GM18519 (cell line): ENCODE measurements around the gene CCR1.

Source experiments
- ATAC-seq: cut with Tn5 transposase; IDR thresholded peaks from one replicate; pipeline ENCODE4 v1.9.1; 2021; ENCODE audit warnings: mild to moderate bottlenecking, moderate library complexity; ENCODE audit not compliant: unreplicated experiment, low FRiP score

Gene CCR1

DNA sequence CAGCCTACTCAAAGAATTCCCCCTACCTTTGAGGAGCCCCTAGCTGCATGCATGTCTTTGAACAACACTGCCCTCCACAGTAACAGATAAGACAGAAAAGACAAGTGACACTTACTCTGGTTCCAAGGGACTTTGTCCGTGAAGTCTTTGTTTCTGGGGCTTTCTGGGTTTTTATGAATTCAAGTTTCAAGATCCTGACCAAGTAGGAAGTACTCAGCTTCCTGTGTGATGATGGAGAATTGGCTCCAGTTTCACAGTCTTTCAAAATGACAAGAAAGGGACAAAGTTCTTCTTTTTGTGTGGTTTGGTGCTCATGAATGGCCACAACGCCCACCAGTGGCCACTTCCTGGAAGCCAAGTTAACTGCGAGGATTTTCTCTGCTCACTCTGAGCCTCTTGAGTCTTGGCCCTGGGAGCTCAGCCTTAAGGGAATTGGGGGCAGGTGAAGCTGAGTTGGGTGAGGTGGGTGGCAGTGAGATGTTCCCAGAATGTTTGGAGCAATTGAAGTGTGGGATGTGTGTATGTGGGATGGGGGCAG lies at the start of gene CCR1:
Gene CCR1 (minus strand): TSS at position 147 of the 538 bp plus-strand sequence. CDS start 4,000 bp downstream, outside the sequence.
- no peak for ATAC-seq

DNA sequence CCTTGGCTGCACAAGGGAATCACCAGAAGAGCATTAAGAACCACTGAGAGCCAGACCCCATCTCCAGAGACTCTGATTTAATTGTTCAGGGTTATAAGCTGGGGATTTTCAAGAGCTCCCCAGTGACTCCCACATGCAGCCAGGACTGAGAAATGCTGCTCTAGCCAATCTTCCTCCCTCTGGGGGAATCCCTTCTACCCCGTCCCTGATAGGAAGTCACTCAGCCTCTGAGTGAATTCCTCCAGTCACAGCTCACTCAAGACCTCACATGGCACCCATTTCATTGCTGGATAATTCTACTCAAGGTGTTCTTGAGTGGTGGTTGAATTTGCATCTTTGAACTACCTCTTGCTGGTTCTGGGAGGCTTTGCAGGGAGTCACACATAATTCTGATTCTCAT lies 44.9 kb upstream of the CCR1 start:
- no peak for ATAC-seq

DNA sequence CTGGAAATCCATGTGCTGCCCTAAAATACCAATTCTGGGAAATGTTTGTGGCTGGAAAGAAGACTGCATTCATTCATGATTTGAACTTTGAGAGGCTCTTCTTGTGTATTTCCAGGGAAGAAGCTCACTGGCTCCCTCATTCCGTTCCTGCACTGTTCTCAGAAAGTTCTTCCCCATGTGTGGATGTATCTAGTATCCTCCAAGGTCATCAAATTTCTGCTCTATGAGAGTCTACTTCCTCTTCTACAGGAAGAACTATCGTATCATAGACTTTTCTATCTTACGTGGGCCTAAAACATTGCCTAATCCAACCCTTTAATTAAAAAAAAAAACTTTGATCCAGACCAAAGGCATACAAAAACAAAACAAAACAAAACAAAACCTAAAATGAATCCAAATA lies 37.0 kb upstream of the CCR1 start:
- ATAC-seq = no peak

DNA sequence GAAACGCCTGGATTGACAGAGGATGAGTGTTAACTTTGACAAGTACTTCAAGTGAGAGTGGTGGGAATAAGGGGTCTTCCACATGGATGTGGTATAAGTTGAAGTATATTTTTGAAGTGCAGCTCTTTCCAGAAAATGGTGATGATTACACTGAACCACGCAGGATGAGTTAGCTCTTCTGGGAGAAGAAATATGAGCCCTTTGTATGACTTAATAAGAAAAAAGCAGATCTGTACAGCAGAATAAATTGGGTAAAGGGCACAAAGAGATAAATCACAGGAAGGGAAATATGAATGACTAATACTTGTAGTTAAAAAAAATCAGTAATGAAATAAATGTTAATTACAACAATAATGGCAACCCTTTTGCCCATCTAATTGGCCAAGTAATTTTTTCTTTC lies 35.4 kb upstream of the CCR1 start:
- no peak for ATAC-seq

DNA sequence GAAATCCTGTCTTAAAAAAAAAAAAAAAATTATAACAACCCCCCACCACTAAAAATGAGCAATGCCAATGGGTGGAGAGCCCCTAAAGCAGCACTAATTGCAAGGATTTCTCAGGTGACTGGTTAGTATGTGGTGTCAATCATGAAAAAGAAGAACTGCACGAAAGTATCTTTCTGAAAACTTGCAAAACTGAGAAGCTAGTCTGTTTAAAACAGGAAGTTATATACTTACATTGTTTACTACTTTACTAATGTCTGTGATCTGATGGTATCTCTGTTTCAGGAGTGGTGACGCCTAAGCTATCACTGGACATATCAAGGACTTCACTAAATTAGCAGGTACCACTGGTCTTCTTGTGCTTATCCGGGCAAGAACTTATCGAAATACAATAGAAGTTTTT lies 34.0 kb upstream of the CCR1 start, which contains the start of gene CCR3:
Gene CCR3 (plus strand): TSS at position 341 of the 400 bp plus-strand sequence. CDS start 22,699 bp downstream, outside the sequence.
- no peak for ATAC-seq

DNA sequence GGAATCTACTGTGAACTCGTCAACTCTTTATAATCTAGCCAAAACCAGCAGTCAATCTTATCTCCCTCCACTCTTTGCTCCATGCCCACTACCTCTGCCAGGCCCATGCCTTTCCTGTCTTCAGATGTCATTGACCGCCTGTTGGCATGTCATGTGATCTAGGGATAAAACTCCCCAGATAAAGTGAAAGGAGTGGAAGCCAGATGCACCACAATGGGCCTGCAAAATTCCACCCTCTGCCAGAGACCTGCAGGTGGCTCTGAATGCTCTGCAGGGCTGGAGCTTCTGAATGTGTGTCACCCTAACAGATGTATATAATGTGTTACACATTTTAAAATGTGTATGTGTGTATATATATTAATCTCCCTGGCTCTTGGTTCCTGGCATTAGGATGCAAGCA lies 31.8 kb upstream of the CCR1 start:
- ATAC-seq = no peak

DNA sequence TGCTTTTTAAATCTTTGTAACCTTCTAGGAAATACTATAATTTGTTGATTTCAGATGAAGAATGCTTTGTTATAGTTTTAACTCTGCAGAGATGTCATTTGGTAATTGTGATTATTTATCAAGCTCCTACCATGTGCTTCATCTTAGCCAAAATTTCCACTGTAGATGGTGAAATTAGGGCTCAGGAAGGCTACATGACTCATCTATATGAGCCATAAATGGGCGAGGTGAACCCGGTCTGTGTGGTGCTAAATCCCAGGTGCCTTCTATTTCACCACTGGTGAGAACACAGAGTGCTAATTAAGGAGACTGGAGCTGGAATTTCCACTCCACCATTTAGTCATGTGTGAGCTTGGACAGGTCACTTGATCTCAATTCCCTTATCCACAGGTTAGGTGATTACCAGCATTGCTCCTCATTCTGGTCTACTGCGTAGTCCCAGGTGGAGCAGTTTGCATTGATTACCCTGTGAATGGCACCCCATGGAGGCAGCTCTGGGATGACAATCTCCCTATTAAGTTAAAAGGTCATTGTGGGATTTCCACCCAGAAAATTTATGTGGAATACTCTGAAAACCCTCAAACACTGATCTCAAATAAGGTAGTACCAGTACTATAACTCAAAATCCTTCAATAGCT lies 31.3 kb upstream of the CCR1 start:
- ATAC-seq = no peak

DNA sequence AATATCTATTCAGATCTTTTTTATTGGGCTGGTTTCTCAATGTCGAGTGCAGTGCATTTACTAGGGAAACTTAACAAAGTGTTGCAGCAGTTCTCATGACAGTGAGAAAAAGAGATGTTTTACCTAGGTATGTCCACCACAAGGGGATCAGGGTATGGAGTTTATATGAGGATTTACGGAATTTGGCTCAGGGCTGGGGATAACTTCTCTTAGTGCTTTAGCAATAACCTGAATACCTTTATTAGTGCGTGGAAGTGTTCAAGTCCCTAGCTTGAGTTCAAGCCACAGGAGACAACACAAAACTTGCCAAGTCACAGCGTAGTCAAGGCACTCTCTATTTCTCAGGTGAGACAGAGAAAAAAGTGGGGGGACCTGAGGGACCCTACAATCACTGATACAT lies 30.3 kb upstream of the CCR1 start:
- ATAC-seq = no peak

DNA sequence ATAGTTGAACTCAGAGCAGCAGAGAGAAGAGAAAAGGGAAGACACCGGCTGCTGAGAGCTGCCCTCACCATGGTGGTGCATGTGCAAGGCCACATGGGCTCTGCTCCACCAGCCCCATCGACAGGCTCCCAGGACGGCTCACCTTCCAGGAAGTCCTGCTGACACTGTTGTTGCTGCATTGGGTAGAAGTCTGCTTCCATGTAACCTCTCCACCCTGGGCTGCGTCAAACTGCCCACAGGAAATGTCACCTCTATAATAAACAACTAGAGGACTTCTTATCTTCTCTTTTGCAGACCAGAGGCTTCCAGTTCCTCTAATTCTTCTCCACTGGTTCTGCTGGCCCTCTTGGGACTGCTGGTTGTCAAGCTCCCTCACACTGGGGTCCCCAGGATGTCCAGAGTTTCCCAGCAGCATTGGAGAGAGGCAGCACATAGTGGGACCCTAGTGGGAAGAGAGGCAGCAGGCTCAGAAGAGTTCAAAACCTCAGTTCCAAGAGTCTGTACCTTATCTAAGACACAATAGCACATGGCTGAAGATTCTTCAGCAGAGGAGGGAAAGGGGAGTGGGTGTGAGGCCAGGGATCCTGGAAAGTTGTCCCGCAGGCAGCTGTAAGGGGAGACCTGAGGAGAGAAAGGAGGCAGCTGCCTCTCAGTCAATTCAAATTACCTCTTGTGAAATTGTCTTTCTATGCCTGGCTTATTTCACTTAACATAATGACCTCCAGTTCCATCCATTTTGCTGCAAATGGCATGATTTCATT lies 28.4 kb upstream of the CCR1 start:
- no peak for ATAC-seq

DNA sequence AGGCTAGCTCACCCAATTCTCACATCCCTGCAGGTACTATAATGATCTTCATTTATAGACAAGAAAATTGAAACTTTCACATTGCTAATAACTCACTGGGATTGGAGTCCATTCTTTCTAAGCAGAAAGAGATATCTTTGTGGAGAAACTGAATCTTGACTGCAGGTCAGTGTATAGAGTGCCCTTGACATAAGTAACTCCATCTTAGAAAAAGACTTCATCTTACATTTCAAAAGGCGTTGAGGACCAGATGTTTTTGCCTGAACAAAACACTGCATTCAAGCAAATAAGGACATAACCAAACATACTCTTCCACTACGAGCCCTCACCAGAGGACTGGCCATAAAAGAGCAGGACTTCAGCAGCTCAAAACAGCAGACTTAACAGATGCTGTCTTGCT lies 27.3 kb upstream of the CCR1 start:
- no peak for ATAC-seq

DNA sequence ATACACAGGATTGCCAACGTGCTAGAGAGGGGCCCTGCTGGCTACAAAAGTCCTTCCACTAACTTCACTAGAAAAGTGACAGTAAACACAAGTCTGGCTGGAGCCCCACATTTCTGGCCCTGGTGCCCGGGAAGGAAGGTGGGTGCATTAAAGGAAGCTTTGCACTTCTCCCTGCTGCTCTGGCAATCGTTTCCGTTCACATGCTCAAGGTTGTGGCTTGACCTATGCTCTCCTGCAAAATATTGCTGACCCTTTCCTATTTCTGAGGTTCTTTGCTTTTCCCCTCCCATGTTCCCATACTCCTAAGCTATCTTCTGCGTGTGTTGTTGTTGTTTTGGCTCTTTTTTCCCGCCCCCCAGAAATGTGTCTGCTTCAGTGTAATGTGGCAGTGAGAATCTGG lies 25.1 kb upstream of the CCR1 start:
- ATAC-seq = no peak

DNA sequence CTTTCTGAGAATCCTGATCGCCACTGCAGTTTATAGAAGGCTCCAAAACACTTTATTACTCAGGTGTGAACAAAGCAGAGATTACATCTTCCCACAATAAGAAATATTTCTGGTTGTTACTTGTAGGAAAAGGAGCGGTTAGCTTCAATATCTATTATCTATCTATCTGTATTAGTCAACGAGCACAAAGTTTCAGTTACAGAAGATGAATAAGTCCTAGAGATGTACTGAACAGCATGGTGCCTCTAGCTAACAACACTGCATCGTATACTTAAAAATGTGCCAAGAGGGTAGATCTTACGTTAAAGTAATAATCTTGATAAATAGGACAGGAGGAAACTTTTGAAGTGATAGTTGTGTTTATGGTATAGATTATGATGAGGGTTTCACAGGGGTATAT lies 23.2 kb upstream of the CCR1 start:
- ATAC-seq = no peak

DNA sequence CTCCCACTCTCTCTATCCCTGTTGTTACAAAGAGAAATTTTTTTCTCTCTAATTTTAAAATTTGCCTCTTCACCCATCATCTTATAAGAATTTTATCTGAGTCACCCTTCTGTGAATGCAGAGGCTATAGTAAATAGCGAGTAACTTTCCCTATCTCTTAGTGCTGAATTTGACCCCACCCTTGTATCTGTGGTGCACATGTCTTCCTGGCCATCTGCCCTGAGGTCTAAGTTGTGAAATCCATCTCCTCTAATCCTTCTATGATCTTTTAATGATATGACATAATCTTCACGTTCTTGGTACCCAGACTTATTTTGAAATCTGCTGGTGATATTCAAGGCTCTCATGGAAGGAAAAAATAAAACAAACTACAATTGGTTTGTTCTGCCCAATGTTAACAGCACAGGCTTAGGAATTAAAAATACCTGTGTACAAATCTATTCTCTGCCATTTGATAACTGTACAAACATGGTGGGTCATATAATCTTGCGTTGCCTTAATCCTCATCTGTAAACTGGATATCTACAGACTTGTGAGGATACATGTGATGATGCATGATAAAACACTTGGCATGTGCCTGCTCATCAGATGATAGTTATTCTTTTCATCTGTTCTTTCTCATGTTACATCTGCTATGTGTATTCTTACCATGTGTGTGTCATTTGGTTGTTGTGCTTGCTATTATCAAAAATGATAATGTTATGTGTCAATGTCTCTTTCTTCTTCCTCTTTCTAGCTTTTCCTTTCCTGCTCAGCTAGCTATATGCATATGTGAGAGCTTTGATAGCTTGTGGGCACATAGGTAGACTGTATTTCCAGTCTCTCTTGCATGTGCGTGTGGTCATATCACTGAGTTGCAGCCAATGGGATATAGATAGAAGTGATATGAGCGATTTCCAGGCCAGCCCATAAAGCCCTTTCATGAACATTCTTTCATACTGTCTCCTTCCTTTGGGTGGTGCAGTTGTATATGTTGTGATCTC lies 20.4 kb upstream of the CCR1 start:
- ATAC-seq = no peak

DNA sequence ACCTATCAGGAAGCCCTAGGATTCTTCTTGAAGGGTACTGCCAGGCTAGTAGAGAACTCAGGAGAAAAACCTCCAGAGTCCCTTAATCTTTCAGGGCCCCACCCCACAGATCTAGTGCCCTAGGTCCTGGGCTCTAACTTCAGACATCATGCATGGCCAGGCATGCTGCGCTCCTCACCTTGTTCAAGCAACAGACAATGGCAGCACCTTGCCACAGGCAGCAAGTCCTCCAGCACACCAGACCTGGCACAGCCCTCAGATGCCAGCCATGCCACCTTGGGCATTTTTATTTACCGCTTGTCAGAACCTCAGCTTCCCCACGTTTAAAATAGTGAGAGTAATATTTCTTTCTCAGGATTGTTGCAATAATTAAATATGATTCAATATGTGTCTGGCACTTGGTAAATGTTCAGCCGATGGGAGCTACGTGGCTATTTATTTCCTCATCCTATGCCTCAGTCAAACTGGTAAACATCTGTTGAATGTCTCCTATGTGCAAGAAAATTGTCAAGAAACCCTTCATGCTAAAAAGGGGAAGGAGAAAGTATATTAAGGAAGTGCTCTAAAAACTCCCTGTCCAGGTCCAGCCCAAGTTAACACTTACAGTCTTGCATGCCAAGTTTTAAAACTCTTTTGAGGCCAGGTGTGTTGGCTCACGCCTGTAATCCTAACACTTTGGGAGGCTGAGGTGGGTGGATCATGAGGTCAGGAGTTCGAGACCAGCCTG lies 14.5 kb upstream of the CCR1 start:
- ATAC-seq = no peak

DNA sequence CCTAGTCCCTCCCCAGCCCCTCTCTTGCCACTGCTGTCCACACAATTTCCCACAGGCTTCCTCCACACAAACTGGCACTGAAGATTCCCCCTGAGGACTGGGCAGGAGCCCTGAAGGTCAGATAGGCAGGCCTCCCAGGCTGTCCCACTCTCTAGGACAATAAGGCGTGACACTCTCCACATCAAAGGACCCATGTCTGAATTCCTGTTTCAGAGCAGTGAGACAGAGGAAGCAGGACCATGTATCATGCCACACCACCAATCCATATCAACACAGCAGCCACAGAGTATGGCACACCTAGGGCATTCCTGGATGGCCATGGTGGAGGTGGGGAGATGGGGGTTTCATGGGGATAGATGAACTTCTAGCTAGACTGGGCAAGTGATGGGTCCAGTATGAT lies 13.8 kb upstream of the CCR1 start:
- ATAC-seq = no peak

DNA sequence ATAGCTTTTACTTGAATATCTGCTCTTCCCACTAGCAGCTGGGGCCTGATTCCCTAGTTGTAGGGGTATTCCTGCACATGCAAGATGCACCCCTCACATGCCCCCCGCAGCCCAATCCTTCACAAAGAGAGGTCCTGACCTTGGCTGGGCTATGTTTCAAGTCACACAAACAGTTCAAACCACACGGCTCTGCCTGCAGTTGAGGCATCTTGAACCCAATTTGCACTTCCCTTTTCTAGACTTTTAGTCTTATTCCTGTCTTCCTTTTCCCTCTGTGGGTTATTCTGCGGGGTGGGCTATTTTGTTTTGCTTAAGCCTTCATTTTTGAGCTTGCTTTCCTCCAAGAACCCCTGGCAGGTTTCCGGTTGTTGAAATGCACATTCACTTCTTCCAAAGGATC lies 13.3 kb upstream of the CCR1 start:
- ATAC-seq = no peak

DNA sequence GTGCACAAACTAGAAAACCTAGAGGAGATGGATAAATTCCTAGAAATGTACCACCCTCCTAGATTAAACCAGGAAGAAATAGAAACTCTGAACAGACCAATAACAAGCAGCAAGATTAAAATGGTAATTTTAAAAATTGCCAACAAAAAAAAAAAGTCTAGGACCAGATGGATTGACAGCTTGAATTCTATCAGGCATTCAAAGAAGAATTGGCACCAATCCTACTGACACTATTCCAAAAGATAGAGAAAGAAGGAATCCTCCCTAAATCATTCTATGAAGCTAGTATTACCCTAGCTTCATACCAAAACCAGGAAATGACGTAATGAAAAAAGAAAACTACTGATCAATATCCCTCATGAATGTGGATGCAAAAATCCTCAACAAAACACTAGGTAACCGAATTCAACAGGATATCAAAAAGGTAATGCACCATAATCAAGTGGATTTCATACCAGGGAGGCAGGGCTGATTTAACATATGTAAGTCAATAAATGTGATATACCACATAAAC lies 10.1 kb upstream of the CCR1 start:
- ATAC-seq = no peak

DNA sequence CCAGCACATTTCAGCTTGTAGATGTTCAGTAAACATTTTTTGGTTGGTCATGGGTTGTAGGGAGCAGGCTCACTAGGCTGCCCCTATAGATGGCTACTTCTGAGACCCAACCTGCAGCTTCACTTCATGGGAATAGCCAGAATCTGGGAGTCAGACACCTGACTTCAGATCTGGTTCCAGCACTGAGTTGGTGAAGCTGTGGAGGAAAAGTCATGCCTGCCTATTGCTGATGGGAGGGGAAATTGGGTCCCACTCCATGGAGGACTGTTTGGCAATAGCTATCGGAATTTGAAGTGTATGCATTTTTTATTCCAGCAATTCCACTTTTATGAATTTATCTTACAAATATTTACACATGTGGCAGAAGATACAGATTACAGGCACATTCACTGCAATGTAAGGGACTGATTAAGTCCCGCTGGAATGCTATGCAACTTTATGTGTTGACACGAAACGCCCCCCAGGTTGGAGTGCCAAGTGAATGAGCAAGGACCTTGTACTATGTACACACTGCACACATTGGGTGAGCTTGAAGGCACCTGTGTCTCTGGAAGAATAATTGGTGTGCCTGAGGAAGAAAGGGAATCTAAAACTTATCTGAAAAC lies 7.8 kb upstream of the CCR1 start:
- ATAC-seq = no peak

DNA sequence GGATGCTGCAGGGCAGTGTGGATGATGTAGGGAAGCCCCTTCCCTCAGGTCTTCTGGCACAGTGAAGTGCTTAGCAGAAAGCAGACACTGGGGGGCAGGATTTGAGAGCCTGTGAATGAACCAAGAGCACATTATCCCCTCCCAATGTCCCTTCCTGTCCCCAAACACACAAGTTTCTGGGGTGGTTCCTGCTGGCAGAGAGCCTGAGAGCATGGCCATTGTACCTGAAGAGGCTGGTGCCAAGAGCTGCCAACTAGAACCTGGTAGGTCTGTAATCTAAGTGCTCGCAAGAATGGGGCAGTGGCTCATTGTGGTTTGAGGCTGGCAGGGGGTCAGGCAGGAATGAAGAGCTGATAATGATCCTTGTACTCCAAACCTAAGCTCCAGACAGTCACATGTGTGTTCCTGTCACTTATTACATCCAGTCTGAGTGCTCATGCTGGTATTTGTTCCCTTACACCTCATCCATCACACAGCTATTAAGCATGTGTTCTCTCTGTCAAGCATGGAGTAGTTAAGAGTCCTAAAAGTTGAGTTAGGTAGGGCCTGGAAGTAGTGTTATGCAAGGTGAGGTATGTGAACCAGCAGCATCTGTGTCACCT lies 6.7 kb upstream of the CCR1 start:
- no peak for ATAC-seq
